ENCODE measurements around the gene LUZP2.

LUZP2 gene

DNA sequence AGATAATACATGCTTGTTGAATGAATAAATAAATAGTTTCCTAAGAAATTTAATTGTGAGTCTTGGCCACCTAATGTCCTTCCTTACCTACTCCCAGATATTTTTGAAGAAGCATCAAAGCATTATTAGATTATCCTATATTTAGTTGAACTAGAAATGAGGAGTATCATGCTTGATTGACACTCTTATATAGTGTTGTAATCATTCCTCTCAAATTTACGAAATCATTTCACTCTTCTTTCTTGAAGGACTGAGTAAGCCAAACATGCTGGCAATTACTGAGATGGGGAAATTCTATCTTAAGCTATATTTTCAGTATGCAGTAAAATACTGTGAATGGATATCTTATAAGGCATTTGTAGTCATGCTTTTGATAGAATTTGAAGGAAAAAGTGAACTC is 189.0 kb downstream of the LUZP2 start:
- no peaks in the 10 kb centered on the region for H3K9me3 ChIP-seq (replicated peaks in 1 of 11)
- no peak for TF ChIP-seq Cebpa-rat (IDR thresholded peaks at IDR 0.05)
- no peak overlapping the region for H3K27ac ChIP-seq
- peaks cover 0 to 6% (median 0%) of the 10 kb centered on the region in 10 experiments; a peak in 2 of 20 replicates for H3K4me1 ChIP-seq
- no peak overlapping the region for H3K4me3 ChIP-seq
- H3K9ac ChIP-seq: no peak overlapping the region
- H3K36me3 ChIP-seq: no peaks in the 10 kb centered on the region
- H3K27me3 ChIP-seq: no peaks in the 10 kb centered on the region
- no peak overlapping the region for H3K4me2 ChIP-seq
- H4K20me1 ChIP-seq: no peaks in the 10 kb centered on the region

DNA sequence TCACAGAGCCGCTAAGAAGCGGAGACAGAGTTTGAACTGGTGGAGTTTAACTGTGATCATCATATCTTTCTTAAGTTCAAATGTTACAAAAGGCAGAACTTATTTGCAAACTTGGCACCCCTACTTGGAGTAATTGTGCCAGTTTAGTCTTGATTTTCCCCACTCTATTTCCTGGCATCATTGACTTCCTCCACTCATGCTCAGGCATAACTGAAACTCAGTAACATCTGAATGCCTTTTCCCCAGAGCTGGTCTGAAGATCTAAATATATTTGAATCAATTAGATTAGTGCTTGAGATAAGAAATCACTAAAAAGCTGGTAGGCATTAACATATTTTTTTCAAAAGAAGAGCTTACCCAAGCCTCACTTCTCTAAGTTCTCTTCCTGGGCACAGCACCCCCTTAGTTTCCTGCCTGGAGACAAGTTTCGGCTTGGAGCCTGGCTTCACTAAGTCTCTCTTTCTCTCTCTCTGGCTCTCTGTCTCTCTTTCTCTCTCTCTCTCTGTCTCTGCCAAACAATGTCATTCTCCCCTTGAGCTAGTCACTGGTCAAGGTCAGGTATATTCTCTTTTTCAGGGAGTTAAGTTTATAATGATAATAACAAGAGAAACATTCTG is 190.8 kb downstream of the LUZP2 start:
- Histone ChIP-seq H3K27ac (no peak overlapping the region), H3K4me3 (no peak overlapping the region), H3K9ac (no peak overlapping the region), H3K4me2 (peak overlapping the region in 2 of 11 experiments; percentile 12 to 23; a peak in 1 of 22 replicates), H4K20me1 (no peaks in the 10 kb centered on the region), H3K27me3 (no peaks in the 10 kb centered on the region), H3K4me1 (peaks cover 0 to 6% (median 0%) of the 10 kb centered on the region in 10 experiments; a peak in 2 of 20 replicates), H3K36me3 (no peaks in the 10 kb centered on the region), H3K9me3 (replicated peaks in 1 of 11) (no peaks in the 10 kb centered on the region)
- no peak for TF ChIP-seq Cebpa-rat (IDR thresholded peaks at IDR 0.05)

- no peak overlapping the region for H3K4me2 ChIP-seq
- no peaks in the 10 kb centered on the region for H3K36me3 ChIP-seq
- no peaks in the 10 kb centered on the region for H3K9me3 ChIP-seq (replicated peaks in 1 of 11)
- H3K9ac ChIP-seq: no peak overlapping the region
- H3K4me3 ChIP-seq: no peak overlapping the region
- H3K27ac ChIP-seq: no peak overlapping the region
- H4K20me1 ChIP-seq: no peaks in the 10 kb centered on the region
- no peak for TF ChIP-seq Cebpa-rat (IDR thresholded peaks at IDR 0.05)
- H3K27me3 ChIP-seq: no peaks in the 10 kb centered on the region
- H3K4me1 ChIP-seq: peaks cover 0 to 6% (median 0%) of the 10 kb centered on the region in 10 experiments; a peak in 2 of 20 replicates
These were observed 192.1 kb downstream of the LUZP2 start for GRCh38 chr11:24688981-24689380.

GRCh38 chr11:24697522-24698111 is 200.8 kb downstream of the LUZP2 start:
- no peaks in the 10 kb centered on the region for H3K4me1 ChIP-seq
- no peaks in the 10 kb centered on the region for H3K9me3 ChIP-seq (replicated peaks in 1 of 11)
- H3K27ac ChIP-seq: no peak overlapping the region
- H3K27me3 ChIP-seq: no peaks in the 10 kb centered on the region
- no peak for TF ChIP-seq Cebpa-rat (IDR thresholded peaks at IDR 0.05)
- no peak overlapping the region for H3K4me3 ChIP-seq
- H3K36me3 ChIP-seq: no peaks in the 10 kb centered on the region
- H4K20me1 ChIP-seq: no peaks in the 10 kb centered on the region
- H3K4me2 ChIP-seq: no peak overlapping the region
- H3K9ac ChIP-seq: no peak overlapping the region

GRCh38 chr11:24704716-24705115 is 207.9 kb downstream of the LUZP2 start:
- H3K9ac ChIP-seq: no peak overlapping the region
- no peak overlapping the region for H3K27ac ChIP-seq
- H3K36me3 ChIP-seq: no peaks in the 10 kb centered on the region
- no peak overlapping the region for H3K4me3 ChIP-seq
- no peaks in the 10 kb centered on the region for H3K9me3 ChIP-seq (replicated peaks in 1 of 11)
- TF ChIP-seq Cebpa-rat (IDR thresholded peaks at IDR 0.05): no peak
- no peaks in the 10 kb centered on the region for H3K27me3 ChIP-seq
- no peaks in the 10 kb centered on the region for H4K20me1 ChIP-seq
- no peaks in the 10 kb centered on the region for H3K4me1 ChIP-seq
- H3K4me2 ChIP-seq: no peak overlapping the region

DNA sequence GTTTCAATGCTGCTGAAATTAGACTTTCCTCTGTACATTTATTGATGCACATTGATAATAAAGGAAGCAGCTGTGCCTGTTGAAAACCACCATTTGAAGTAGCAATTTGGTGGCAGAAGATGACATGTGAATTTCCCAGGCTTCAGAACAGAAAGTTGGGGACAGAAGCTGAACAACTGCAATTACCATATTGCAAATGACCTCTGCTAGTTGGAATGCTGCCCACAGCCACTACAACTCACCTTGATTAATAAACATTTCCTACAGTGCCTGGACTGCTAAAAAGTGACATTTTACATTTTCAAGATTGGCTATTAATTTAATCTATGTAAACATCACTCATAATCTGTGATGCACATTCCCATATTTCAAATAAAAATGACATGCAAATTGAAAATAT is 208.6 kb downstream of the LUZP2 start:
- no peak overlapping the region for H3K9ac ChIP-seq
- no peaks in the 10 kb centered on the region for H3K9me3 ChIP-seq (replicated peaks in 1 of 11)
- no peaks in the 10 kb centered on the region for H3K27me3 ChIP-seq
- no peaks in the 10 kb centered on the region for H3K36me3 ChIP-seq
- no peak overlapping the region for H3K4me3 ChIP-seq
- no peak overlapping the region for H3K27ac ChIP-seq
- no peak for TF ChIP-seq Cebpa-rat (IDR thresholded peaks at IDR 0.05)
- no peaks in the 10 kb centered on the region for H3K4me1 ChIP-seq
- no peak overlapping the region for H3K4me2 ChIP-seq
- no peaks in the 10 kb centered on the region for H4K20me1 ChIP-seq

GRCh38 chr11:24708616-24709015 is 211.8 kb downstream of the LUZP2 start:
- no peaks in the 10 kb centered on the region for H3K4me1 ChIP-seq
- H3K4me2 ChIP-seq: no peak overlapping the region
- no peak for TF ChIP-seq Cebpa-rat (IDR thresholded peaks at IDR 0.05)
- H3K27me3 ChIP-seq: no peaks in the 10 kb centered on the region
- H3K36me3 ChIP-seq: no peaks in the 10 kb centered on the region
- no peak overlapping the region for H3K4me3 ChIP-seq
- H3K9ac ChIP-seq: no peak overlapping the region
- H3K9me3 ChIP-seq (replicated peaks in 1 of 11): no peaks in the 10 kb centered on the region
- no peaks in the 10 kb centered on the region for H4K20me1 ChIP-seq
- no peak overlapping the region for H3K27ac ChIP-seq

DNA sequence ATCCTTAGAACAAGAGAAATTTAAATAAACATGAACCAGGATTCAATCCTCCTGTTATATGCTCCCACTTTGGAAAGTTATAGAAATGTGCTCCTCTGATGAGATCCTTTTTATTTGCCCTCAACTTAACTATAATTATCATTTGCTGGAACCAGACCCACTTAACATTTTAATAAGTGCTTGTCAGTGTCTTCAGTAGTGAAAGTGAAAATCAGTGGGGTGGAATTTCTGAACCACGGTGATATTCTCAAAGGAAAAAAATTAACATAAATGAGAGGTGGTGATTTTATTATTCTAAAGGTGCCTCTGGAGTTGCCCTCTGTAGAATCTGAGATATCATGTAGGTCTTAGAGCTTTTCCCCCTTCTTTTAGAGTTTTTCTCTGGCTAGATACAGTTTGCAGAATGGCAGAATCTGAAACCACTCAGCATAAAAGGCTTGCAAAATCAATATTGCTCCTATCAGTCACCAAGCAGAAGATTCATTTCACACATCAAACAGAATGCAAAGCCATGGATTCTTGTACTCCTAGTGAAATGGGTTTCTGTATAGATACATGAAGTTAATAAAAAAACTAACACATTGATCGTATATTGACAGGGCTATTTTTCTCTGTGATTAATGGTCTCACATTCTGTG is 213.2 kb downstream of the LUZP2 start:
- no peak overlapping the region for H3K4me3 ChIP-seq
- H3K27ac ChIP-seq: no peak overlapping the region
- no peak overlapping the region for H3K4me2 ChIP-seq
- no peaks in the 10 kb centered on the region for H3K9me3 ChIP-seq (replicated peaks in 1 of 11)
- H3K4me1 ChIP-seq: no peaks in the 10 kb centered on the region
- H3K9ac ChIP-seq: no peak overlapping the region
- no peaks in the 10 kb centered on the region for H4K20me1 ChIP-seq
- no peak for TF ChIP-seq Cebpa-rat (IDR thresholded peaks at IDR 0.05)
- H3K27me3 ChIP-seq: no peaks in the 10 kb centered on the region
- no peaks in the 10 kb centered on the region for H3K36me3 ChIP-seq

- no peak for TF ChIP-seq Cebpa-rat (IDR thresholded peaks at IDR 0.05)
- Histone ChIP-seq H3K27me3 (no peaks in the 10 kb centered on the region), H3K36me3 (no peaks in the 10 kb centered on the region), H3K4me2 (no peak overlapping the region), H3K9me3 (replicated peaks in 1 of 11) (no peaks in the 10 kb centered on the region; a peak in 1 of 22 replicates), H4K20me1 (no peaks in the 10 kb centered on the region), H3K9ac (no peak overlapping the region), H3K4me1 (no peaks in the 10 kb centered on the region), H3K4me3 (no peak overlapping the region), H3K27ac (no peak overlapping the region)
These were observed 217.7 kb downstream of the LUZP2 start for GRCh38 chr11:24714601-24715000.

DNA sequence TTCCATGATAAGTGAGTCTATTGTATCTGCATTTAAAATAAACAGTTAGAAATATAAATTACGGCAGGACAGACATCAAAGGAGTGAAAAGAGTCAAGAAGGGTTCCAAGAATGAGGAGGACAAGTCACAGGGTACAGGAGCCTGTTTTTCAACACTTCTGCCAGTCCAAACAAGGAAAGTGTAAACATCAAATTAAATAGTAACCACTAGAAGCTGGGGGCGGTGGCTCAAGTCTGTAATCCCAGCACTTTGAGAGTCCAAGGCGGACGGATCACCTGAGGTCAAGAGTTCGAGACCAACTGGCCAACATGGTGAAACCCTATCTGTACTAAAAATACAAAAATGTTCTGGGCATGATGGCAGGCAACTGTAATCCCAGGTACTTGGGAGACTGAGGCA is 219.6 kb downstream of the LUZP2 start:
- Histone ChIP-seq H3K4me3 (no peak overlapping the region), H3K4me2 (no peak overlapping the region), H3K36me3 (no peaks in the 10 kb centered on the region), H3K27me3 (no peaks in the 10 kb centered on the region), H3K9ac (no peak overlapping the region), H3K4me1 (no peaks in the 10 kb centered on the region), H3K27ac (no peak overlapping the region), H3K9me3 (replicated peaks in 1 of 11) (no peaks in the 10 kb centered on the region; a peak in 1 of 22 replicates), H4K20me1 (no peaks in the 10 kb centered on the region)
- no peak for TF ChIP-seq Cebpa-rat (IDR thresholded peaks at IDR 0.05)

Data from BLaER1 treated with 17β-estradiol and CSF1 and Interleukin-3, amounts not matched to agents 10 nM and 100 nM (cell line).